GM12872 (cell line): ENCODE measurements around the gene PELO.

Source experiments
- TF ChIP-seq, protein P1 (sequence below): IDR thresholded peaks from 3 replicates; pipeline ENCODE4 v1.5.1; 2011; ENCODE audit warnings: low read depth, mild to moderate bottlenecking, low read length, moderate library complexity; ENCODE audit not compliant: insufficient read depth

Gene PELO

DNA sequence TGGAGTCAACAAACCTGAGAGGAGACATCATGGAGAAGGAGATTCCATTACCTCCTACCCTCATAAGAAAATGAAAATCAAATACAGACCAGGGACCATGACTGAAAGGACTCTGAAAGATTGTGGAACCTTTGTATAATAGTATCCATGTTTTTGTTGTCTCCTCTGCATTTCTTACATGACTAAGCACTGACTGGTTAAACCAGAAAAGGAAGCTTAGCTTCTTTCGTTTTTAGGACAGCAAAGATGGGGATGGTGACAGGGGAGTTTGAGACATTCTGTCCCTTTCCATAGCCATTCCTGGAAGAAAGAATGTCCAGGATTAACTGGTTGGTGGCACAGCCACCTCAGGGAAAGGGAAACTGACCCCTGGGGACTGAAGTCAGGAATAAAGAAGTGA, 22.2 kb downstream of the PELO start:
- TF ChIP-seq, protein P1, sequence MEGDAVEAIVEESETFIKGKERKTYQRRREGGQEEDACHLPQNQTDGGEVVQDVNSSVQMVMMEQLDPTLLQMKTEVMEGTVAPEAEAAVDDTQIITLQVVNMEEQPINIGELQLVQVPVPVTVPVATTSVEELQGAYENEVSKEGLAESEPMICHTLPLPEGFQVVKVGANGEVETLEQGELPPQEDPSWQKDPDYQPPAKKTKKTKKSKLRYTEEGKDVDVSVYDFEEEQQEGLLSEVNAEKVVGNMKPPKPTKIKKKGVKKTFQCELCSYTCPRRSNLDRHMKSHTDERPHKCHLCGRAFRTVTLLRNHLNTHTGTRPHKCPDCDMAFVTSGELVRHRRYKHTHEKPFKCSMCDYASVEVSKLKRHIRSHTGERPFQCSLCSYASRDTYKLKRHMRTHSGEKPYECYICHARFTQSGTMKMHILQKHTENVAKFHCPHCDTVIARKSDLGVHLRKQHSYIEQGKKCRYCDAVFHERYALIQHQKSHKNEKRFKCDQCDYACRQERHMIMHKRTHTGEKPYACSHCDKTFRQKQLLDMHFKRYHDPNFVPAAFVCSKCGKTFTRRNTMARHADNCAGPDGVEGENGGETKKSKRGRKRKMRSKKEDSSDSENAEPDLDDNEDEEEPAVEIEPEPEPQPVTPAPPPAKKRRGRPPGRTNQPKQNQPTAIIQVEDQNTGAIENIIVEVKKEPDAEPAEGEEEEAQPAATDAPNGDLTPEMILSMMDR = no peak

DNA sequence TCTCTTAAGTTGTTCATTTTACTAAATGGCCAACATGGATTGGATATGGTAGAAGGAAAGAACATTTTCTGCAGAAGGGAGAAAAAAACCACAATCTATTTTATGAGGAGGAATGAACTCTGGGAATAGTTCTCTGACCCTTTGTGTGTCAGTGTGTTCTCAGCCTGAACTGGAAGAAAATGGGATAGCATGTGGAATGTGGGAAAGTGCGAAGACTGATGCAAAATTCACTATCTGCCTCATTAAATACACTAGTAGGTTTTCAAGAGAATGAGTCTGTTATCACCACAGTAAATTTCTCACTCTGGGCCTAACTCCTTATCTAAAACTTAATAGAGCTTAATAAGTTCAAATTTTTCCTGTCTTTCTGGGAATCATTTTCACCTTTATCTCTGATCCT, 22.7 kb downstream of the PELO start:
- TF ChIP-seq, protein P1 = no peak

DNA sequence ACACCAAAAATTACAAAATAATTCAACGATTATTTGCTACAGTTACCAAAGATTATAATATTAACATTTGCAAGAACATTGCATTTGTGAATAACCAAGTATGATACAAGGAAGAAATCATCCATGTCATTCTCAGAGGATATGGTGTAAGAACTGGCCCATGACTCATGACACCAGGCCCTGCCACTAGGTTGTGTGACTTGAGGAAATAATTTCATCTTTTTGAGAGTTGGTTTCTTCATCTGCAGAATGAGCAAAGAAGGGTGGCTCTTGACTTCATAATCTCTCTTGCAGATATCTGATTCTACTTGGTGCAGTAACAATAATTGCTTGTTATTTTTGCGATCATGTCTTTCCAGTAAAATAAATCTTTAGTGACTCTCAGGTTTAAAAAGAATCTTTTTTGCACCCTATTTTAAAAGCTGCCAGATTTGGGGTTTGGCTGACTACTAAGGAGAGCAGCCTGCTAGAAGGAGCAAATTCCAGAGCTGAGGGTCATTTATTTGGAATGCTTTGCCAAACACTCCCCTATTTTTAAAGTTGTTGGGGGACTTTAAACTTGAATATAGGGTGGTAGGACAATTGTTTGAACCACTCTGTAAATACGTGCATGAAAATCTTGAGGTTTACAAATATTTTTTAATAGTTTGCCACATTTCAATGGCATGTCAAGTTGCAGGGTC, 23.5 kb downstream of the PELO start:
- TF ChIP-seq, protein P1 = no peak

DNA sequence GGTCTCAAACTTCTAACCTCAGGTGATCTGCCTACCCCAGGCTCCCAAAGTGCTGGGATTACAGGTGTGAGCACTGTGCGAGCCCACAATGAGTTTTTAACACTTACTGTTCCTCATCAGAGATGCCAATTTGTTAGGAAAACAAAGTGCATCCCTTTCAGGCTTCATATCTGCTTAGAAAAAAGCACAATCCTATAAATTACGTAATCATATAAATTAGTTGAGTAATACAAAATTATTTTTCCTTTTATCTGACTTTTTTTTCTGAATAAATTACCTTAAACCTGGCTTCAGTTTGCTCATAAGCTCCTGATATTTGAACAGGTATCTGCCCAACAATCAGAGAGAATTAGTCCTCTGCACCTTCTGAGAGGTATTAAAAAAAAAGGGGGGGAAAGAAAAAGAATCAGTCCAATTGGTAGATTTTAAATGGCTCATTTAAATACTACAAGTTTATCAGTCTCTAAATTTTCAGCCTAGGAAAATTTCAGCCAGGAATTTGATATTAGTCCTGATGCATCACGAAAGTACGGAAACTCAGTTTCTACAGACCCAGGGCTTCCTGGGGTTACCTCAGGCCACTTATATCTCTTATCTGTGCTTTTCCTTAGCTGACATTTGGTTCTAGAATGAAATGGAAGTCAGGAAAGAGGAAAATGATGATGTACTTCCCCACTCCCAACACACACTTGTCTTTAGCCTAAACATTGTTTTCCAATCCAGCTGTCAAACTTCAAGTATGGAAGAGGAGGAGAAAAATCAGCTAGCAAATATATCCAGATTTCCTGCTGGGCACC, 26.8 kb downstream of the PELO start:
- TF ChIP-seq, protein P1 = no peak

DNA sequence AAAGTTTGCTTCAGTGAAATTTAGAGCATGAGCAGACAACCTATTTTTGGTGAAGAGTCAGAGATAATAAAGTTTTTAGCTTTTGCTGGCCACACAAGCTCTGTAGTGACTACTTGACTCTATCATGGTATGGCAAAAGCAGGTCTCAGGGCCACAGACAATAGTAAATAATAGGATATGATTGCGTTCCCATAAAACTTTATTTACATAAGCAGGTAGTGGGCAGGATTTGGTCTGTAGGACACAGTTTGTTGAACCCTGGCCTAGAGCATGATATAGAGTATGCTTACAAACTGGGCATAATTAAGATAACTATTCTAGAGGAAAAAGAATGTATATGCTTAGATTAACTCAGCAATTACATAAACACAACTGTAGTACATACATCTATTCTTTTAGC, 30.1 kb downstream of the PELO start:
- TF ChIP-seq, protein P1 = no peak

DNA sequence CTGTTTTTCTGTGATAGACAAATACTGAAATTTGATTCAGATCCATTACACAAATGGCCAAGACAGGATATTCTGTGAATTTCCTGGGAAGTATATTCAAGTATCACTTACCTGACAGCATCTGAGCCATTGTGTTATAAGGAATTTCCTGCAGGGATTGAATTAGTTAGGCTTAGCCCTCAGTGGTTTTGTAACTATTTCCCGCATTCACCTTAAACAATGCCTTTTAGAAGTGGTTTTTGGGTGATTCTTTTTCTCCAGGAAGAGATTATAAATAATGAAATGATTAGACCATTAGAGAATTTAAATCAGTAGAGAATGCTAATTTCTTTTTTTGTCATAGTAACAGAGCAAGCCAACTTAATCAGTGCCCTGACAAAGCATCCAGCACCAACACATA, 30.6 kb downstream of the PELO start:
- TF ChIP-seq, protein P1 = no peak

DNA sequence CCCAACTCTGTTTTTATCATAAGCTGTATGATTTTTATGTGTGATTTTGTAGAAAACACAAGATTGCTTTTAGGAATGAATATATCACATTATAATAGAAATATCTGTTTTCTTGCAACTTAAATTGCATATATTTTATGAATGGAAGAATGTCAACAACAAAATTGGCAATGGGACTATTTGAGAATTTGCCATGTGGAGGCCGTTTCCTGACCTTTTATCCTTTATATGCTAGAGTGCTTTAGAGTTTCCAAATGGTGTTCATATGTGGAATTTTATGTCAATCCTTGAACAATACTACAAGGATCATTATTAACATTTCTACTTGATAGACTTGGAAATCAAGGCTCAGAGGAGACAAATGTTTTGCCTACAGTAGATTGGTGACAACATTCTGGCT, 34.2 kb downstream of the PELO start:
- TF ChIP-seq, protein P1 = no peak
